Gastrocnemius medialis (tissue), 4 donors: ENCODE data around the gene RALGAPB. TPM values are rescaled to one million over a fixed set of nuclear protein-coding genes. Genes with fewer than 3 reads are reported as not detected.

Experiments
- ATAC-seq, 2 donors: fragments of 150-250 bp; one replicate each; pipeline ENCODE4 v1.9.1; 2016
- DNase-seq, 2 donors: peaks; one replicate each; pipeline ENCODE4 v3.0.0-alpha.2; 2019
- H3K27ac ChIP-seq, 4 donors: fragments of 200-600 bp; sonication (generic); 1 replicate in 1 of 4; 2 replicates in 3 of 4; pipeline ENCODE4 v1.5.1; 2016 to 2018; ENCODE audit warnings: mild to moderate bottlenecking in 2 of 4, moderate library complexity in 1 of 4
- H3K27me3 ChIP-seq, 3 donors: fragments of 200-600 bp; sonication (generic) in 2 of 3; 1 replicate in 1 of 3; 2 replicates in 2 of 3; pipeline versions ENCODE4 v1.5.1 to v1.6.0; 2016 to 2019; ENCODE audit warnings: mild to moderate bottlenecking in 1 of 3, moderate library complexity in 1 of 3
- H3K36me3 ChIP-seq, 2 donors: fragments of 200-600 bp; sonication (generic) in 1 of 2; one replicate each; pipeline ENCODE4 v1.5.1; 2017 to 2018
- H3K4me1 ChIP-seq, 2 donors: fragments of 200-600 bp; sonication (generic) in 1 of 2; one replicate each; pipeline ENCODE4 v1.5.1; 2016 to 2017; ENCODE audit warnings: mild to moderate bottlenecking in 2 of 2
- H3K4me3 ChIP-seq, 4 donors: fragments of 200-600 bp; sonication (generic) in 3 of 4; 1 replicate in 1 of 4; 2 replicates in 3 of 4; pipeline ENCODE4 v1.5.1; 2016 to 2019; ENCODE audit warnings: mild to moderate bottlenecking in 2 of 4
- H3K9me3 ChIP-seq, 3 donors: fragments of 200-600 bp; sonication (generic) in 2 of 3; 1 replicate in 1 of 3; 2 replicates in 2 of 3; pipeline ENCODE4 v1.5.1; 2016 to 2019
- POLR2A ChIP-seq, 2 donors: fragments of 450-650 bp; IDR thresholded peaks; one replicate each; pipeline ENCODE4 v1.6.1; 2017; ENCODE audit warnings: antibody characterized with exemption in 2 of 2, mild to moderate bottlenecking in 2 of 2, moderate library complexity in 2 of 2
- in situ Hi-C, 4 donors: fragments of 200-750 bp; cut with MboI; loops; one replicate each; pipeline versions ENCODE4 v1.15.0 to v1.8.0; 2017; ENCODE audit warnings: low sequenced_read_pairs in 4 of 4
- intact Hi-C: fragments of 100-400 bp; cut with DNase I; formaldehyde crosslinking; loops from one replicate; pipeline ENCODE4 v1.15.1; 2023; ENCODE audit warnings: low total_unique reads
- total RNA-seq, 4 donors: library from RNA; depleted of rRNA; stranded (reverse); fragments of >200 nt; gene quantifications; one replicate each; pipeline versions ENCODE4 v1.1.0 to v1.2.3, GENCODE V29; 2016
- TF ChIP-seq, protein P1 (sequence below), 5 experiments: fragments of 450-650 bp in 3 of 5; fragments of 200-600 bp in 2 of 5; sonication (generic) in 2 of 5; IDR thresholded peaks in 4 of 5; conservative IDR thresholded peaks in 1 of 5; 1 replicate in 4 of 5; 2 replicates in 1 of 5; pipeline ENCODE4 v1.5.1; 2016 to 2019; ENCODE audit warnings: antibody characterized with exemption in 5 of 5, mild to moderate bottlenecking in 3 of 5, moderate library complexity in 3 of 5

The RALGAPB gene
- total RNA-seq, 4 donors from 2014 or later = 23.2 to 28.8 (median 26.0) TPM

DNA sequence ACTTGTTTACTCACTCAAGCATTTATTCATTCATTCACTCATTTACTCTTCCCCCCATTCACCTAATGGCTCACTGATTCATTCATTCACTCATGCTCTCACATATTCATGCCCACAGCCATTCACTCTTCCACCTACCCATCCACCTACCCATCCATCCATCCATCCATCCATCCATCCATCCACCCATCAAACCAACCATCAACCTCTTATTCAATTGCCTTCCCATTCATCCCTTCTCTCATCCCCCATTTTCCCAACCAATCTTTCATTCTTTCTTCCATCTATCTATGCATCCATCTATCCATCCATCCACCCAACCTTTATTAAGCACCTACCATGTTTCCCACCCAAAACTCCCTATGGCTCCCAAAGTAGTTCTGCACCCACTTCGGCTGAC lies 127.4 kb downstream of the RALGAPB start:
- intact Hi-C loops = no loop called here
- no peaks in the 10 kb centered on the region for H3K36me3 ChIP-seq
- no peak for DNase-seq
- no peak overlapping the region for H3K4me3 ChIP-seq
- peaks cover 23 to 38% (median 35%) of the 10 kb centered on the region in 3 donors for H3K27me3 ChIP-seq
- TF ChIP-seq POLR2A (IDR thresholded peaks at IDR 0.05) = no peak
- TF ChIP-seq, protein P1, sequence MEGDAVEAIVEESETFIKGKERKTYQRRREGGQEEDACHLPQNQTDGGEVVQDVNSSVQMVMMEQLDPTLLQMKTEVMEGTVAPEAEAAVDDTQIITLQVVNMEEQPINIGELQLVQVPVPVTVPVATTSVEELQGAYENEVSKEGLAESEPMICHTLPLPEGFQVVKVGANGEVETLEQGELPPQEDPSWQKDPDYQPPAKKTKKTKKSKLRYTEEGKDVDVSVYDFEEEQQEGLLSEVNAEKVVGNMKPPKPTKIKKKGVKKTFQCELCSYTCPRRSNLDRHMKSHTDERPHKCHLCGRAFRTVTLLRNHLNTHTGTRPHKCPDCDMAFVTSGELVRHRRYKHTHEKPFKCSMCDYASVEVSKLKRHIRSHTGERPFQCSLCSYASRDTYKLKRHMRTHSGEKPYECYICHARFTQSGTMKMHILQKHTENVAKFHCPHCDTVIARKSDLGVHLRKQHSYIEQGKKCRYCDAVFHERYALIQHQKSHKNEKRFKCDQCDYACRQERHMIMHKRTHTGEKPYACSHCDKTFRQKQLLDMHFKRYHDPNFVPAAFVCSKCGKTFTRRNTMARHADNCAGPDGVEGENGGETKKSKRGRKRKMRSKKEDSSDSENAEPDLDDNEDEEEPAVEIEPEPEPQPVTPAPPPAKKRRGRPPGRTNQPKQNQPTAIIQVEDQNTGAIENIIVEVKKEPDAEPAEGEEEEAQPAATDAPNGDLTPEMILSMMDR (IDR thresholded peaks at IDR 0.05 in 4 of 5, conservative IDR thresholded peaks at IDR 0.05 in 1 of 5) = no peak
- no peak for ATAC-seq
- no peak overlapping the region for H3K27ac ChIP-seq
- in situ Hi-C loops = no loop called here
- no peaks in the 10 kb centered on the region for H3K4me1 ChIP-seq
- no peaks in the 10 kb centered on the region for H3K9me3 ChIP-seq

DNA sequence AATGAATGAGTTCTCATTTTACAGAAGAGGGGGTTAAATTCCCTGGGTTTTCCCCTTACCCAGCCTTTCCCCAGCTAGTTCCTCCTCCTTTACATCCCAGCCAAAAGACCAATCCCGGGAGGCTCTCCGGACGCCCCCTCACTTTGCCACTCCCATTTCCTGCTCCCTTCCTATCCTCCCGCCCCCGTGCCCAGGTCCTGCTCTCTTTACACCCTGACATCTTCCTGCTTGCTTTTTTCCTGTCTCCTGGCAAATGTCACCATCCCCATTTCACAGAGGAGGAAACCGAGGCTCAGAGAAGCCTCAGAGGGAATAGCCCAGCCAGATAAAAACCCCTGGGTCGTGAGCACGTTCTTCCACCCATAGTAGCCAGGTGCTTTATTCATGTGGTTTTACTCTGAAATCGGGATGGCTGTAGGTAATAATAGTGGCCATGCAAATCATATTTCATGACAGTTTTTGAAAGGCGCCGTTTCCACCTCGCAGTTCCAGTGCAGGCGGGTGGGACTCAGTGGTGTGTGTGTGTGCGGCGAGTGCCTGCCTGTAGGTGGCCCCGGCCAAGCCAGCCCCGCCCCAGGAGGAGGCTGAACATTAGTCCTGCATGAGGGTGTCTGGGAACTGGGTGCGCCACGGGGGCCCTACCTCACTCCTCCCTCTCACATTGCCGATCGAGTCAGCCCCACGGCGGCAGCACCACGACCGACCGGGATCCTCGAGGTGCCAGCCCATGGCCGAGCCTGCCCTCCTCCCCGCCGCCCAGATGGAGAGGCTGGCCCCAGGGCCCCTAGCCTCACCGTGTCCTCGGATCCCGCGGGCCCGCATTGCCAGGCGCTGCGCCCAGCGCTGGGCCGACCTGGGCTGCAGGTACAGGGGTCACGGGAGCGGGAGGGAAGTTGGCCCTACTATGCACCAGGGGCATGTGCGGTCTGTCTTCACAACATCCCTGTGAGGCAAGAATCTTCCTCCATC lies 128.9 kb downstream of the RALGAPB start, which contains the start of gene ARHGAP40:
TSS of gene ARHGAP40 (plus strand) at position 594 of the 969 bp plus-strand sequence.
- Histone ChIP-seq H3K27ac (no peak within 1 kb of the TSS), H3K4me3 (no peak within 1 kb of the TSS), H3K4me1 (no peaks in the 10 kb centered on the region), H3K36me3 (no peaks in the 10 kb centered on the region), H3K9me3 (no peaks in the 10 kb centered on the region), H3K27me3 (peaks cover 23 to 38% (median 37%) of the 10 kb centered on the region in 3 donors)
- in situ Hi-C loops (no loop called here), intact Hi-C loops (no loop called here)
- ATAC-seq (no peak), DNase-seq (no peak)
- TF ChIP-seq, protein P1 (IDR thresholded peaks at IDR 0.05 in 4 of 5, conservative IDR thresholded peaks at IDR 0.05 in 1 of 5) = no peak
- TF ChIP-seq POLR2A (IDR thresholded peaks at IDR 0.05) = no peak

DNA sequence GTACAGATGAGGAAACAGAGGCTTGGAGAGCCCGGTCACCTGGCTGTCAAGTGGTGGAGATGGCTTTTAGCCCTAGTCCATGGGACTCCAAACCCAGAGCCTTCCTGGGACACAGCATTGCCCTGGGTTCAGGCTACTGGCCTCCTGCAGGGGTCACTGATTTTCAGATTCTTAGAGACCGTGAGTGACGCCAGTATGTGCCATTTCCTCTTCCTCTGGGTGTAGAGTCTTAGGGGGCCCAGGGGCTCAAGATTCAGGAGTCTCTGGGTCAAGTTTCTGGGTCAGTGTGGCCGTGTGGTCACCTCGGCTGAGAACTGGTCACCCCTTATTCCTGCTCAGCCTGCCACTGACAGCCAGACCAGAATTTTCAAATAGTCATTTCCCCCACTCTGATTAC lies 129.5 kb downstream of the RALGAPB start:
- H3K27ac ChIP-seq = no peak overlapping the region
- ATAC-seq = no peak
- intact Hi-C loops = no loop called here
- no peaks in the 10 kb centered on the region for H3K9me3 ChIP-seq
- H3K4me1 ChIP-seq = no peaks in the 10 kb centered on the region
- no peak for DNase-seq
- no peak overlapping the region for H3K4me3 ChIP-seq
- in situ Hi-C loops = no loop called here
- TF ChIP-seq, protein P1 (IDR thresholded peaks at IDR 0.05 in 4 of 5, conservative IDR thresholded peaks at IDR 0.05 in 1 of 5) = no peak
- no peak for TF ChIP-seq POLR2A (IDR thresholded peaks at IDR 0.05)
- H3K27me3 ChIP-seq = peaks cover 28 to 38% (median 37%) of the 10 kb centered on the region in 3 donors
- no peaks in the 10 kb centered on the region for H3K36me3 ChIP-seq

DNA sequence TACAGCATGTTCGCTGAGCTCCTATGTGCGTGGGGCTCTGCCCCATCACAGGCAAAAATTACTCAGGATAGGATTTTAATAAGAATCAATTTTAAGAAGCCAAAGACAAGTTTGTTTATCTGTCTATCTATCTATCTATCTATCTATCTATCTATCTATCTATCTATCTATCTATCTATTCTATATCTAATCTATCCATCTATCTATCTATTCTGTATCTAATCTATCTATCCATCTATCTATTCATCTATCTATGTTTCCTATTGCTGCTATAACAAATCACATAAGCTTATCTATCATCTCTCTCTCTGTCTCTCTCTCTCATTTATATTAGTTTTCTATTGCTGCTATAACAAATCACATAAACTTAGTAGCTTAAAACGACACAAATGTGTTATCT lies 130.6 kb downstream of the RALGAPB start:
- ATAC-seq (no peak), DNase-seq (no peak)
- no peaks in the 10 kb centered on the region for H3K9me3 ChIP-seq
- no peaks in the 10 kb centered on the region for H3K4me1 ChIP-seq
- intact Hi-C loops = no loop called here
- TF ChIP-seq POLR2A (IDR thresholded peaks at IDR 0.05) = no peak
- TF ChIP-seq, protein P1 (IDR thresholded peaks at IDR 0.05 in 4 of 5, conservative IDR thresholded peaks at IDR 0.05 in 1 of 5) = no peak
- H3K4me3 ChIP-seq = no peak overlapping the region
- H3K36me3 ChIP-seq = no peaks in the 10 kb centered on the region
- H3K27me3 ChIP-seq = peaks cover 30 to 38% (median 37%) of the 10 kb centered on the region in 3 donors
- H3K27ac ChIP-seq = no peak overlapping the region
- in situ Hi-C loops = no loop called here
